Psoas muscle (tissue), 8 donors: Measurements from ENCODE around the gene ZNRF1. TPM values are rescaled to one million over a fixed set of nuclear protein-coding genes. Genes with fewer than 3 reads are reported as not detected.
"Not testable (repeated sequence)": the region's sequence is repeated elsewhere in the genome, so short reads cannot be mapped to it uniquely, and the experiment has no call there.

Experiments
- ATAC-seq, 4 donors: fragments of 200-7000 bp; cut with Tn5 transposase; one replicate each; pipeline ENCODE4 v1.9.1; 2020; ENCODE audit warnings: moderate library complexity in 3 of 4, mild to moderate bottlenecking in 2 of 4
- DNase-seq, 2 donors: peaks; one replicate each; pipeline ENCODE4 v3.0.0-alpha.2; 2020
- H3K27ac ChIP-seq: fragments of 200-600 bp; one replicate; pipeline ENCODE4 v1.8.0; 2022
- H3K27me3 ChIP-seq, 3 donors: fragments of 200-600 bp in 1 of 3; one replicate each; pipeline versions ENCODE4 v1.6.1 to v1.8.0; 2013 to 2022; ENCODE audit warnings: low read length in 2 of 3, mild to moderate bottlenecking in 2 of 3, moderate library complexity in 1 of 3; ENCODE audit not compliant: insufficient read depth in 3 of 3
- H3K36me3 ChIP-seq, 2 donors: fragments of 200-600 bp in 1 of 2; one replicate each; pipeline versions ENCODE4 v1.6.1 to v1.8.0; 2013 to 2022; ENCODE audit warnings: low read depth in 1 of 2, mild to moderate bottlenecking in 1 of 2, moderate library complexity in 1 of 2; ENCODE audit not compliant: insufficient read depth in 1 of 2
- H3K4me1 ChIP-seq: fragments of 200-600 bp; one replicate; pipeline ENCODE4 v1.8.0; 2022
- H3K4me3 ChIP-seq: fragments of 200-600 bp; one replicate; pipeline ENCODE4 v1.8.0; 2022; ENCODE audit warnings: mild to moderate bottlenecking
- H3K9me3 ChIP-seq: fragments of 200-600 bp; one replicate; pipeline ENCODE4 v1.8.0; 2022
- WGBS, 3 donors: extraction: QIAGEN DNeasy Blood & Tissue Kit; methylation state at CpG; one replicate each; pipeline versions ENCODE4 v1.1.6 to v1.1.7; 2013; 5-methylcytosine and 5-hydroxymethylcytosine counted together
- intact Hi-C, 2 donors: fragments of 100-400 bp; cut with DNase I; formaldehyde crosslinking; loops; one replicate each; pipeline versions ENCODE4 v1.11.0 to v1.14.2; 2022
- polyA plus RNA-seq, 3 donors: library from polyadenylated mRNA; stranded (reverse); fragments of 200-250 nt; gene quantifications; one replicate each; pipeline ENCODE4 v1.2.3, GENCODE V29; 2013
- total RNA-seq, 4 donors: library from RNA; stranded (reverse); fragmentation: NEBNext Ultra II Directional in 2 of 4; extraction: Animal tissue kit (Norgen Biotek cat#: 25700) in 2 of 4; gene quantifications; one replicate each; pipeline versions ENCODE4 v1.2.1 to v1.2.4, GENCODE V29; 2021 to 2023
- TF ChIP-seq, protein P1 (sequence below): fragments of 200-600 bp; IDR thresholded peaks from one replicate; pipeline ENCODE4 v1.8.0; 2022; ENCODE audit warnings: antibody characterized with exemption
- donor health status: healthy with polysubstance abuse.
- donor health status: DM: no; HTN: no; CAD: no; lungs with moderate emphysema.
- donor health status: Bipolar disorder and iron deficiency.
- donor health status: healthy.
- donor health status: DM: yes; HTN: yes; CAD: no.
- donor health status: DM: no; HTN: no; CAD: no.
- donor health status: DM: no; HTN: no; CAD: no.
- donor health status: DM: yes; HTN: yes; CAD: no.

Gene ZNRF1
- total and polyA plus RNA-seq, 7 donors, result 6.7 to 57.0 (median 27.4) TPM

DNA sequence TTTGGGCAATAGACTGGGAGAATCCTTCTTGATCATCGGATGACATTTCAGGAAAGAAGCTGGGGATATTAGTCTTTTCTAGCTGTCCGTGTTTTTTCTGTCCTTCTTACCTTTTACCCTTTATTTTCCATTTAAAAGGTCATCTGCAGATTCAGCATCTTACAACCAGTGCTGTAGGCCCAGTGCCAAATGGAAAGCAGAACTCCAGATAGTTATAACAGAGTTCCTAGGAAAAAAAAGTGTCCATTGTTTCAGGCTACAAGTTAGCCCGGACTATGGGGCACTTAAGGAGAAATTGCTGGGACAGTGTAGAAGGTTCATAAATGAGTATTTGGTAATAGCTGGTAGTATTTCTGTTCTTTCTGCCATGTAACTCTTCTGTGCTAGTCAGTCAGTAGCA, 89.4 kb downstream of the ZNRF1 start:
- no peaks in the 10 kb centered on the region for H3K36me3 ChIP-seq
- H3K4me1 ChIP-seq, result peaks cover 71% of the 10 kb centered on the region
- H3K4me3 ChIP-seq, result peak overlapping the region; percentile 46
- no peaks in the 10 kb centered on the region for H3K9me3 ChIP-seq
- intact Hi-C loops, result loop anchor here in 1 of 2 donors (5.0 kb wide), 1 partner anchor 41 kb away; no protein-coding TSS in a partner anchor
- no peaks in the 10 kb centered on the region for H3K27me3 ChIP-seq
- H3K27ac ChIP-seq, result peak overlapping the region; percentile 85
- WGBS, 3 donors, result 23 to 51% (median 28%) methylated on average over 3 of the region's 3 CpGs
- DNase-seq (no peak), ATAC-seq (no peak)
- TF ChIP-seq, protein P1, sequence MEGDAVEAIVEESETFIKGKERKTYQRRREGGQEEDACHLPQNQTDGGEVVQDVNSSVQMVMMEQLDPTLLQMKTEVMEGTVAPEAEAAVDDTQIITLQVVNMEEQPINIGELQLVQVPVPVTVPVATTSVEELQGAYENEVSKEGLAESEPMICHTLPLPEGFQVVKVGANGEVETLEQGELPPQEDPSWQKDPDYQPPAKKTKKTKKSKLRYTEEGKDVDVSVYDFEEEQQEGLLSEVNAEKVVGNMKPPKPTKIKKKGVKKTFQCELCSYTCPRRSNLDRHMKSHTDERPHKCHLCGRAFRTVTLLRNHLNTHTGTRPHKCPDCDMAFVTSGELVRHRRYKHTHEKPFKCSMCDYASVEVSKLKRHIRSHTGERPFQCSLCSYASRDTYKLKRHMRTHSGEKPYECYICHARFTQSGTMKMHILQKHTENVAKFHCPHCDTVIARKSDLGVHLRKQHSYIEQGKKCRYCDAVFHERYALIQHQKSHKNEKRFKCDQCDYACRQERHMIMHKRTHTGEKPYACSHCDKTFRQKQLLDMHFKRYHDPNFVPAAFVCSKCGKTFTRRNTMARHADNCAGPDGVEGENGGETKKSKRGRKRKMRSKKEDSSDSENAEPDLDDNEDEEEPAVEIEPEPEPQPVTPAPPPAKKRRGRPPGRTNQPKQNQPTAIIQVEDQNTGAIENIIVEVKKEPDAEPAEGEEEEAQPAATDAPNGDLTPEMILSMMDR, result no peak

DNA sequence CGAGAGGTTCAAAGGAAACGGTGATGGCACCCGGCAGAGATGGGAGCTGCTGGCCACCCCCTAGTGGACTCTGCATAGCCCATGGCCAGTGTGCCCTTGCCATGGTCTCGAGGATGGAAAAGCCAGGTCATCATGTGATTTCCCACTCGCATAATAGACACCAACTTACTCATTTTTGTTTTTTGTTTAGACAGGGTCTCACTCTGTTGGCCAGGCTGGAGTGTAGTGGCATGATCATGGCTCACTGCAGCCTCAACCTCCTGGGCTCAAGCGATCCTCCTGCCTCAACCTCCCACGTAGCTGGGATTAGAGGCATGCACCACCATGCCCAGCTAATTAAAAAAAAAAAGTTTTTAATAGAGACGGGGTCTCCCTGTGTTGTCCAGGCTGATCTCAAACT, 90.1 kb downstream of the ZNRF1 start:
- Histone ChIP-seq H3K36me3 (peaks cover 0 to 6% of the 10 kb centered on the region in 2 donors), H3K4me1 (peaks cover 67% of the 10 kb centered on the region), H3K9me3 (no peaks in the 10 kb centered on the region), H3K27me3 (no peaks in the 10 kb centered on the region), H3K4me3 (no peak overlapping the region), H3K27ac (peak overlapping the region; percentile 85)
- TF ChIP-seq, protein P1, result no peak
- WGBS, 3 donors, result 75 to 80% (median 79%) methylated on average over 8 of the region's 8 CpGs
- no peak for DNase-seq
- intact Hi-C loops, result loop anchor here in 1 of 2 donors (5.0 kb wide), 1 partner anchor 42 kb away; no protein-coding TSS in a partner anchor
- no peak for ATAC-seq

DNA sequence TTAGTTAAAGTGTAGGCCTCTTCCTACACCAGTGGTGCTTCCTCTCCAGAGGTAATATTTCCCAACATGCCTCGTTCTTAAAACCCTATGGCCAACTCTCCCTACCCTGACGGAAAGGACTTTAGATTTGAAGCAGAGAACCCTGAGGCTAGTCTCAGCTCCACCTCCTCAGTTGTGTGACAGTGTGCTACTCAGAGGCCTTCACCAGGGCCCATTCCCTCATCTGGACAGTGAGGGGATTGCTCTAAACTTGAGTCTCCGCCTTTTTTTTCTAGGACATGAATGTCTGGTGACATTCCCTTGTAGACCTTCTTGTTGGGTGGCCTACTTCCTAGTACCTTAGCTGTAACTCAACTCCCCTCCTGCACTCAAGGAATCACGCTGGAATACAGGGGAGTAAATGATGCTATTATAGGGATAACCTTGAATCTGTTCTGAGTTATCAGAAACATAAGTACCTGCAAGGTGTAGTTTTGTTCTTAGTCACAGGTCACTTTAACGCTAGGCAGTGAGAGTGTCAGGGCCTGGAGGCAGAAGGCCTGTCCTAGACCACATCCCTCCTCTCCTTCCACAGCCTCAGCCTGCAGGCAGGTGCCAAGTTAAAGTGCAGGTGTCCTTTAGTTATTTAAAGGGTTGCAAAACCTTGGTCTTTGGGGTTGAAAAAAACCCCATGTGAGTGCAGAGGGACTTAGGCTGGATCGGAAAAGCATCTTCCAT, 90.8 kb downstream of the ZNRF1 start:
- TF ChIP-seq, protein P1, result no peak
- intact Hi-C loops, result loop anchor here in 1 of 2 donors (1.0 to 5.0 kb wide), 2 partner anchors 16 to 42 kb away; no protein-coding TSS in a partner anchor

GRCh38 chr16:75090899-75091298, 92.1 kb downstream of the ZNRF1 start:
- ATAC-seq, H3K27me3 ChIP-seq, H3K4me3 ChIP-seq, DNase-seq, H3K9me3 ChIP-seq: not testable (repeated sequence)
- peaks cover 0 to 24% of the 10 kb centered on the region in 2 donors for H3K36me3 ChIP-seq
- intact Hi-C loops, result loop anchor here in 1 of 2 donors (1.0 kb wide), 1 partner anchor 14 kb away; no protein-coding TSS in a partner anchor
- WGBS, 3 donors, result 76 to 84% (median 77%) methylated on average over 6 of the region's 6 CpGs
- H3K27ac ChIP-seq, result peak overlapping the region; percentile 85
- peaks cover 54% of the 10 kb centered on the region for H3K4me1 ChIP-seq

More for the DNA sequence above, 90.8 kb downstream of the ZNRF1 start:
- Histone ChIP-seq H3K4me3 (no peak overlapping the region), H3K4me1 (peaks cover 61% of the 10 kb centered on the region), H3K36me3 (peaks cover 0 to 14% of the 10 kb centered on the region in 2 donors), H3K27ac (peak overlapping the region; percentile 85), H3K9me3 (no peaks in the 10 kb centered on the region), H3K27me3 (no peaks in the 10 kb centered on the region)
- DNase-seq, result no peak
- WGBS, 3 donors, result 69 to 80% (median 75%) methylated on average over 6 of the region's 6 CpGs
- no peak for ATAC-seq

GRCh38 chr16:75091619-75092018, 92.8 kb downstream of the ZNRF1 start:
- H3K27ac ChIP-seq, ATAC-seq, DNase-seq, H3K4me3 ChIP-seq, intact Hi-C loops, H3K27me3 ChIP-seq, H3K9me3 ChIP-seq: not testable (repeated sequence)
- H3K36me3 ChIP-seq, result peaks cover 0 to 24% of the 10 kb centered on the region in 2 donors
- 65 to 73% (median 66%) methylated on average over 3 of the region's 3 CpGs for WGBS, 3 donors
- peaks cover 48% of the 10 kb centered on the region for H3K4me1 ChIP-seq
